HPDE6-E6E7 (cell line): ENCODE measurements around the gene NMNAT2.

Source experiments
- DNase-seq: peaks from one replicate; pipeline ENCODE4 v3.0.0; 2011; ENCODE audit warnings: missing footprints; ENCODE audit errors: extremely low spot score

Gene NMNAT2

DNA sequence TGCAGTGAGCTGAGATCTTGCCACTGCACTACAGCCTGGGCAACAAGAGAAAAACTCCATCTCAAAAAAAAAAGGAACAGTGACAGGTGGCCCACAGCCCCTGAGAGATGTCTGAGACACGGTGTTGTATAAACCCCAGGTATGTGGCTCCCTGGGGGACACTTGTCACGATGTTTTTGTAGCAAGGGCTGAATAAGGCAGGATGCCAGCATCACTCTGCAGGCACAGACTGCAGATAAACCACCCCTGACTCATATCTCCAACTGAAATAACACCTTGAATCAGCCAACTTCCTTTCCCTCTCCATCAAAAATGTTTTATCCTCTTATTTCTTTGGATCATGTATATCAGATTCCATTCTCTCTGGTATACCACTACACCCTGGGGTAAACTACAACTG lies 52.5 kb downstream of the NMNAT2 start:
- no peak for DNase-seq

DNA sequence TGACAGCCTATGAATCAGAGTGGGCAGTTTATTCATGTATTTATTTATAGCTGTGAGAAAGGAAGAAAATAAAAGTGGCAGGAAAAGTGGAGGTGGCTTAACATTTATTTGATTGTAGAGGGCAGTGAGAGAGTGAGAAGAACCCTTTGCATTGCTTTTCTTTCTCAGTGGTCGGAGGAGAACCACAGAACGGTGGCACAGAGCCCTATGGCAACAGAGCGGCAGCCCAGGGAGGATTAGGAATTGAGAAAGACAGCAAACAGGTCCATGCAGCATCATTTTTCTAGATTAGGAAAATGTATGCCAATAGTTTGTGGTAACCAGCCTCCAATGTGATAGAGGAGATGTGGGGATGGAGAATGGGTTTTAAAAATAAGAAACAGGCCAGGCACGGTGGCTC lies 53.1 kb downstream of the NMNAT2 start:
- no peak for DNase-seq

DNA sequence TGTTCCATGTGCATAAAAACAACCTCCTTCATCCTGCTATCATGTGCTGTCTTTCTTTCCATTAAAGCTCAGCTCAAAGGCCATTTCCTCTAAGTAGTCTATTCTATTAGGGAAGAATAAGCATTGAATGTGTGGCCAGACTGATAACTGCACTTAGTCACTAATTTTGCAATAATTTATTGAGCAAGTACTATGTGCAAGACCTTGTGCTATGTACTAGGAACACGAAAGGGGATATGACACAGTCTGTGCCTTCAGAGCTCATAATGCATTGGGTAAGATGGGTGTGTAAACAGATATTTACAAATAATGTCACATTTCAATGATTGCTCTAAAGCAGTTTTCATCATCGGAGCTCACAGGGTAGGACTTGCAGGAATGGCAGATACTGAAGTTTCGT lies 54.2 kb downstream of the NMNAT2 start:
- no peak for DNase-seq

DNA sequence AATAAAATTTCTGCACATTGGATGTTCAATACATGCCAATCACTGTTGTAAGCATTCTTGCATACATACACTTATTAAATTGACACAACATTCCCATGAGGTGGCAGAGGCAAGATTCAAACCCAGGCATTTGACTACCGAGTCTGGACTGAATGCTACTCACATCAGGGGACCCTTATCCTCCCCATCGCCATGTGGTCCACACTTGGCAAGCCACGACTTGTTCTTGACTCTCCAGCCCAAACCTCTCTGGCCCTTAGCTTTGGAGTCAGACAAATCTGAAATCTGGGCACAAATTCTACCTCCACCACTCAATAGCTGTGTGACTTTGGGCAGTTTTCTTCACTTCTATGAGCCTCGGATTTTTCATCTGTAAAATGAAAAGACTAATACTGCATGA lies 57.1 kb downstream of the NMNAT2 start:
- DNase-seq, result no peak

DNA sequence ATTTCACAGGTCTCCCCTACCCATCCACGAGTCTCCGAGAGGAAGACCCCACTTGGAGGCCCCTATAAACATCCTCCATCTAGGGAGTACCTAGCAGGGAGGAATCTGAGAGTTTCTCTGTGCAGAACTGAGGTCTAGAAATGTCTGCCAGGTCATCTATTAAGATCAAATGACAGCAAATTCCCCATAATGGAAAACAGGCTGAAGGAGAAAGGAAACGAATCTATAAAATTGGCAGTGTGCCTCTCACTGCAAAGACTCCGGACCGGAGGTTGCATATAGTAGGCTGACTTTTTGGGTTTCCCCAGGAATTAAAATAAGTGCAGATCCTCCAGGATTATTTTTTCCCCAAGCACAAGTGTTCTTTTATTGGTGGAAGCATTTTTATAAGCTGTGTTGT lies 57.7 kb downstream of the NMNAT2 start:
- no peak for DNase-seq

DNA sequence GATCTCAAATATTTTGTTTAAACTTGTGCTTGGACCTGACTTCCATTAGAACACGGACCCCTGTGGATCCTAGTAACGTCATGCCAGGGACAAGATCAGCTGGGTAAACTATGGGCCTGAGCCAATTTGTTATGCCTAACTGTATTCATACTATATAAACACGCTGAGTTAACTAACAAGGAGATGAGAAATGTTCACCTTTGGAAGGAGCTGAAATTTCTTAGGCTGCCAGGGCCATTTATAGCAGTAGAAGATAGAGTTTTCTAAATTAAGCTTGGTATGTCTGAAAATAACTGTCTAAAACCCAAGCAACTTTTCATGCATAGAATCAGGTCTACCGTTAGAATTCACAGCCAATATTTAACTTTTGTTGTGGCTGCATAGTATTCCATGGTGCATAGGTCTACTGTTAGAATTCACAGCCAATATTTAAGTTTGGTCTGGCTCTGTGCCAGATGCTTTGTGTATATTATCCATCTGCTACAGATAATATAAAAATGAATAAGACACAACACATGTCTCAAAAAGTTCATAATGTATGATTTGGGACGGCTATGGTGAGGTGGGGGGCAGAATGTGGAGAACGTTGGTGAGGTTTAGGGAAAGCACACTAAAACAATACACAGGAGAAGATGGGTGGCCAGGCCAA lies 61.5 kb downstream of the NMNAT2 start:
- DNase-seq, result no peak

DNA sequence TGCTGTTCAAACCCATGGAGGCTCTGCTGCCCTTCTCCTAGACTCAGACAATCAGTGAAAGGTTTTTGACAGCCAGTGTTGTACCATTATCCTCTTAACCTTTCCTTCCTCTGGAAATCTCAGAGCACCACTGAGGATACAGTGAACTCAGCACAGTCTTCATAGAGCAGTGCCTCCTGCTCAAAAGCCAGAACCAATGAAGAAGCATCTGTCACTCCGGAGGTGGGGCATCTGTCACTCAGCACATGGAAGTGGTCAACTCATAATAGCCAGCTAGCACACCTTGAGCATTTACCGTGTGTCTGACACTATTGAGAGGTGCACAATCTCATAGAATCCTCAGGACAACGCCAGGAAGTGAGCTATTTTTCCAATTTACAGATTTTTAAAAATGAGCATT lies 62.4 kb downstream of the NMNAT2 start:
- DNase-seq, result no peak

DNA sequence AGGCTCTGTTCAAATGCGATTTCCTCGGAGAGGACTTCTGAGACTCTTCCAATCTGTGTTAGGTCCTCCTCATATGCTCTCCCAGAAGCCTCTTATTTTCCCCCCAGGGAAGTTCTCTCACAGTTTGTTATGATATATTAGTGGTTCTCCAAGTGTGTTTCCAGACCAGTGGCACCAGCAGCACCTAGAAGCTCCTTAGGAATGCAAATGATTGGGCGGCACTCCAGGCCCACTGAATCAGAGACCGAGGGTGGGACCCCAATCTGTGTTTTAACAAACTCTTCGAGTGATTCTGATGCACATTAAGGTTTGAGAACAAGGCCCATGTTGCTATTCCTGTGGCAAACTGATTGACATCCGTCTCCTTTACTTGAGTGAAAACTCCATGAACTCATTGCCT lies 63.0 kb downstream of the NMNAT2 start:
- no peak for DNase-seq

DNA sequence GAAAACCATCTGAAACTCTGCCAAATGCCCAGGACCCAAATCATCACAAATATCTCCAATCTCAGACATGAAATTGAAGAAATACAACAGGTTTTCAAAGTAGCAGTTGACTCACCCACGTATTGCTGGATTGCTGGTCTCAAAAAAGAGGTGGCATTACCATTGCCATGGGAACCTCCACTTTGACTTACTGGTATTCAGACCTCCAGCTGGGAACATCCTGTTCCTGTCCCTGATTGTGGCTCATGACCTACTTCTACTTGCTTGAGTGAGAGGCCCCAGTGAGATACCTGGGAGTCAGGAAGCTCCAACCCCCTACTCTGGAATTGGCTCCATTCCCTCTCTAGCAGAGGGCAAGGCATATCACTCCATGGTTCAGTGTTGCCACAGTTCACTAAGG lies 64.6 kb downstream of the NMNAT2 start:
- DNase-seq, result no peak

DNA sequence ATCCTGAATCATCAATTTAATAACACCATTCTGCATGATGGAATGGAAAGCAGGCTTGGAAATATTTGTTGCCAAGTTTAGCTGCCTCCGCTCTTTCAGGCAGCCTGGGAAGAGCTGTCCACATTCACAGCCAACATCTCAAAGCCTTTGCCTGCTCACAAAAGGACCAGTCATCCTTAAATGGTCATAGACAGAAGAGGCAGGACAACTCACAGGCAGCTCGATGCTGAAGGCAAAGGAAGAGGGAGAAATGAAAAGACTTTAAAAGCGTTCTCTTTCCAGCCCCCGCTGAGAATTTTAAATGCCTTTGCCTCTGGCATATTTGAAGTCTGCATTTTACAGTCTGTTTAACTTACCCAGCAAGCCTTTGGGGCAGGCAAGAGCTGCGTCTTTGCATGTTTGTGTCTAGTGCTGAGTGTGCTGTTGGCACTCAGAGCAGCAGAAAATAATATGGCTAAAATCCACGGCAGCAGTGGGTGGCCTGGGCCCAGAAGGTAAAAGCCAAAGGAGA lies 68.9 kb downstream of the NMNAT2 start:
- DNase-seq, result no peak

DNA sequence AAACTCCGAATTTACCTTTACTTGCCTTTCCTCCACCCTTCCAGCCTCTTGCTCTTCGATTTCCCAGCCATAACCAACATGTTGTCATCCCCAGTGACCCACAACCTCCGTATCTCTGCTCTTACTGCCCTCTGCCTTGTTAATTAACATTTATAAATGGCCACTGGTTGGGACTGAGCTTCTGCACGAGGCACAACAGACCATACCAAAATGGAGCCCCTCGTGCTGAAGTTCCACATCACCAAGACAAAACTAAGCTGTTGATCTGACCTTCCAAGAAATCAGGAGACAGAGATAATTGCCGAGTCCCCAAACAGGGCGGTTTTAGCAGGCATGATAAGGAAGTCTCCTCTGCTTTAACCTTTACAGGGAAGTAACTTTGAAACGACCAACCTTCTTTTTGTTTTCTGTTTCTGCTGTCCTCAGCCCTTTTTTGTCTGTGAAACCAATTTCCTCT lies 71.9 kb downstream of the NMNAT2 start:
- no peak for DNase-seq

DNA sequence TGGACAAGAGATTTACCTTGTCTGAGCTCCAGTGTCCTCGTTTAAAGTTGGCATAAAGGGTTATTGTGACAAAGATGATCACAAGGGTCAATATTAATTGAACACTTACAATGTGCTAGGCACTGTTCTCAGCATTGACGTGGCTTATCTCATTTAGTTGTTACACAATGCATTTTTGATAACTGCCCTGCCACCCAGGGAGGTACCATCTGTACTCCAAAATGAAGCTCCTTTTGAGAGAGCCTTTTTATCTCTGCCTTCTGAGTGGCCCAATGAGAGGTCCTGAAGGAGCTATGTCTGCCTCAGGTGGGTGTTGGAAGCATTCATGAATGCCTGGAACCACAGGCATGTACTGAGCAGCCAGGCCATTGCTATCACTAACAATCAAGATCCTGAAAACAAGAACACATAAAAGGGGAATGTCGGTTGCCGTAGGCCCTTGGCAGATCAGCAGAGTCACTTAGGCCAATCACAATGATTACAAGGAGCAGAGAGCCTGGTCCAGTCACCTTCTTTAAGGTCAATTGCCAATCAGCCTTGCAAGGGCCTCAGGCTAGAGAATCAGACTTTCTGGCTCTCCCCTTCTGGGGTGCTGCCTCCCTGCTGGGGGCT lies 78.5 kb downstream of the NMNAT2 start:
- DNase-seq, result no peak

DNA sequence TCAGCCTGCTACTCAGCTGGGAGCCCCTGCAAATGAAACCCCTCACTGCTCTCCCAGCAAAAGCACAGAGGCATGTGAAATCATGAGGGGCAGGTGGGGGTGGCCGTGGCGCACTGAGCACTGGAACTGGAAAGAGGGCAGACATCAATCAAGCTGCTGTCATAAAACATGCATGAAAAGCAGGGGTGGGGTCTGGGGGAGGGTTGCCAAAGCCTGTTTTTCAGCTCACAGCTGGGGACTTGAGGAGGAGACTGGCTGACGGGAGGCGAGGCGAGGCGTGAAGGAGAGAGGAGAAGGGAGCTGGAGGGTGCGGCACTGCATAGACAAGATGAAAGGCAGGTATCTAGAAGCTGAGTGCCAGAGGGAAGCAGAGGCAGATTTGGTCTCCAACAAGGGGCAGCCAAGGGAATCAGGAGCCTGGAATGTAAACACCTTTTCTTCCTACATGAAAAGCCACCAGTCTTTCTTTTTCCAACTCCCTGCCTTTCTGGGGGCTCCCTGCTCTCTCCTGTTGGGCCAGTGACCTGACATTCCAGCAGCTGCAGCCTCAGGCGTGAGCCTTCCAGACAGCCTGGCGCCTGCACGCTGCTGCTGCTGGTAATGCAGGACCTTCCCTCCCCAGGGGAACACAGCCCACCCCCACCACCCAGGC lies 87.0 kb downstream of the NMNAT2 start:
- DNase-seq, result peak; percentile 12

DNA sequence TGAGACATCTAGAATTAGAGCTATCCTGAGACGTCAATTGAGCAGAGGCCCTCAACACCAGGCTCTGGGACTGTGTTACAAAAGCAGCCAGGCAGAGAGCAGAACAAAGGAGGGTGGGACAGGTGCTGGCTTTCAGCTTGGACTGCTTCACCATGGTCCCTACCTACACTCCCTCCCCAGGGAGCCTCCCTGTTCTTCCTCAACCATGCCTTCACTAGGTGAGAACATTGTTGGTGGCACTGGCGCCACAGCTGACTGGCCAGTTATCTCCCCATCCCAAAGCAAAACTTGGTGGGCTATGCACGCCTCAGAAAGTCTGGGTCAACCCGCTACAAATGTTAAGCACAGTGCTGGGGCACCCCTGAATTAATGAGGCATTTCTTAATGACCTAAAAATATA lies 87.8 kb downstream of the NMNAT2 start:
- DNase-seq, result no peak

DNA sequence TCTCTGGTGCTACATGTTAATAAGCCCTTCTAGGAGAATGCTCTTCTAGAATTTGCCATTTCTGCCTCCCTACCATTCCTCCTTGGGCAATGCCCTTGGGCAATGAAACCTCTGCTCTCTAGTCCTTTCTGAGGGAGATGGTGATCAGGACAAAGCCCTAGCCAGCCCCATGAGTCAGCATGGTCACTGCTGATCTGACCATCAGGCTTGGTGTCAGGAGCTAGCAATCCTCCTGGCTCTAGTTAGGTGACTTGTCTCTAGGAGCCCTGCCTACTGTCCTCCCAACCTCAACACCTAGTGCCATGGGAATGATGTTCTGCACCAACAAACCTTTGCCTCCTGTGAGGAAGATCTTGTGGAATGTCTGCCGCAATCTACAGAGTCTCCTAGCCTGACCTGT lies 89.8 kb downstream of the NMNAT2 start:
- no peak for DNase-seq

DNA sequence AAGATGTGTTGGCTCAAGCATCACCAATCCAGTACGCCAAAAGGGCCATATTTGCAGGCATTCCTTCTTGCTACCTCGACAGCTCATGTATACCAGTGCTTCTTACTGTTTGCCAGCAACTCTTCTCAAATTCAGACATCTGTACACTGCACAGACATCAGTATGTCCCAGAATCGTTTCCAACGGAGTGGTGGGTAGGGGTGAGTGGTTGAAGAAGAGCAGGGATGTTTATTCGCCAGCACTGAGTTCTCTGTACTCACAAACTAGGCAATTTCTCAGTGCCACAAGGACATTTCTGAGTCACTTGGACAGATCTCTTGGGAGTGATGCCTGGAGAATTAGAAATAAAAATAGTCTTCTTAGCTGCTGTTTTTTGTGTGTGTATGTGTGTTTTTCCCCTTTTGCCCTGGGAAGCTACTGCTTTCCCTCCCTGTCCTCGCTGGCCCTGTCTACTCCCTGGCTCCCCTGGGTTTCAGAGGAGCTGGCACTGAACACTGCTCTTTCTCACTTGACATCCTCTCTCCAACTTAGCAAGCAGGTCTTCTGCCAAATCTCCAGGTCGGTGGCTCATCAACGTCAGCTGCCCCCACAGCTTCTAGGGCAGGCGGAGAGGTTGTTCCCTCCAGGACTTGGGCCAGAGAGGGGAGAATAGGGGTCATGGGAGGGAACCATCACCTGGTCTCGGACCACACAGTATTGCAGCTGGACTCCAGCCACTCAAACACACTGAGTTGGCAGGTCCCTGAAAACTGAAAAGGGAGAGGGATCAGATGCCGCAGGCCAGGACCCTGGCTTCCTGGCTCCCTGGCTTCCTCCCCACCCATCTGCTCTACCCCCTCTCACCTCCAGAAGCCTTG lies 90.5 kb downstream of the NMNAT2 start:
- no peak for DNase-seq

DNA sequence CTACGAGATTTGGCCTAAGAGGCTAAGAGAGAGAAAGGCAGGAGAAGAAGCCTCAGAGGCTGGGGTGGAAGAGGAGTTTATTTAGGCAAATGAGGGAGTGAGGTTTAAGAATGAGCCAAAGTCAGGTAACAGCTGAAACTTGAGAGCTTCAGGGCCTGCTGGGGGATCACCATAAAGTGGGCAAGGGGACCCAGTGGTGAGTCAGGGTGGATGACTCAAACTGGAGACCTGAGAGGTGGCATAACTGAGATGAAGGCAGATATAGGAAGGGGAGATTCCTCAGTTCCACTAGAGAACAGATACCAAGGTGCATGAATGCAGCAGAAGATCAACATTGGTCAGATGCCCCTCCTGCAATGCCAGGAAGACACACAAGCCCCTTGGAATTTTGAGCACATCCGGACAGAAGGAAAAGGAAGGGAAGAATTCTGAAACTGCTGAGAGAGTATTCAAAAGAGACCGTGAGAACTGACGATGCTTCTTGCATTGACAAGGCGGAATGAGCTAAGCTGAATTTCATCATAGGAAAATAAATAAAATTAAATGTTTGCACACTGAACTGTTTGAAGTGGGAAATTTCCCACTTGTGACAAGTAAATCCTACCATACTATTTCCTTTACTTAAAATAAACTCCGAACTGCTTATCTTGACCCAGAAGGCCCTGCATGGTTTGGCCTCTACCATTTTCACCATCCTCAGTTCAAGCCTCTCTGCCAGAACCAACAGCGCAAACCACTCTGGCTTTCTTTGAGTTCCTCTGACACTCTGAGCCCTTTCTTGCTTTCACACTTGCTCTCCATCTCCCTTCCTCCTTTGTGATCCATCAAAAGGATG lies 94.1 kb downstream of the NMNAT2 start:
- DNase-seq, result no peak

DNA sequence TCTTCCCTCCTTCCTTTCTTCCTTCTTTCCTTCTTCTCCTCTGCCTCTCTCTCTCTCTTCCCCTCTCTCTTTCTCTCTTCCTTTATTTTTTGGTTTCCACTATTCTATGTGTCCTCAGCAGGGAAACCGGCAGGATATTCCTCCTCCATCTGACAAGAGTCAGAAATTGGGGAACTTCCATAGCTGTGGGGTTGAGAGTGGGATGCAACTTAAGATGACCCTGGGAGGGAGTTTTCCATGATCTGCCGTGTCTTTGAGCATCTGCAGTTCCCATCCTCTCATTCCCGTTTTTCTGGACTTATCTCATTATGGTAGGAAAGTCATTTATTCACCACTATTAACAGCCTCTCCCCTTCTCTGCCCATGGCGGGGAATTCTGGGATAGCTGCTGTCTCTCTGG lies 98.6 kb downstream of the NMNAT2 start:
- DNase-seq, result no peak

DNA sequence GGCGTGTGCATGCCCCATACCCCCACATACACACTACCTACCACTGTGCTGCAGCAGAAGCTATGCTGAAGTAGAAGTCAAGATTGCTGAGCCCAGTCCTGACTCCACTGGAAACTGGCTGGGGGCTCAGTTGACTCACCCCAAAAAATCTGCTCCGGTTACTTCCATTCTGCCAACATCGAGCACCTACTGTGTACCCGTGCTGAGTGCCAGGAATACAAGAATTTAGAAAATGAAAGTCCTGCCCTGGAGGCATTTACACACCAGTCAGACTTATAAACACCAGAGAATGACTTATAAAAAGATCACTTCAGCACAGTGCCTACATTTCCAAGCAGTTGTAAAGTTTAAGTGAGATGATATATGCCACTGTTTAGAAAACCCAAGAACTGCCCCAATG lies 99.1 kb downstream of the NMNAT2 start:
- DNase-seq, result no peak

DNA sequence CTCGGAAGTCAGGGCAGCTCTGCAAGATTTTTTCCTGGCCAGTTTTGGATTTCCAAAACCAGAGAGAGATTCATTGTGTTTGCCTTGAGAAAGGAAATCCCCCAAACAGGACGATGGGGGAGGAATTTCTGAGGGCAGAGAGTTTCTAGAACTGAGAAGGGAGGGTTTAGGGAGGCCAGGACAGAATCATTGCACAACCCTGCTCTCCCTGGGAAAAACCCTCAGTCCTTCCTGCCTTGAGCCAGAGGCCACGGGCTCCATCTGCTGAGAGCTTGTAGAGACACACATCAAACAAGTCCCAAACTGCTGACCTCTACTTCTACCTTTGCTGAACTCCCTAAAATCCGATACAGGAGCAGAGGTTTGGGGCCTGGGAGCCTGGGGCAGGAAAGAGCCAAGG lies 99.7 kb downstream of the NMNAT2 start:
- DNase-seq, result peak; percentile 81

DNA sequence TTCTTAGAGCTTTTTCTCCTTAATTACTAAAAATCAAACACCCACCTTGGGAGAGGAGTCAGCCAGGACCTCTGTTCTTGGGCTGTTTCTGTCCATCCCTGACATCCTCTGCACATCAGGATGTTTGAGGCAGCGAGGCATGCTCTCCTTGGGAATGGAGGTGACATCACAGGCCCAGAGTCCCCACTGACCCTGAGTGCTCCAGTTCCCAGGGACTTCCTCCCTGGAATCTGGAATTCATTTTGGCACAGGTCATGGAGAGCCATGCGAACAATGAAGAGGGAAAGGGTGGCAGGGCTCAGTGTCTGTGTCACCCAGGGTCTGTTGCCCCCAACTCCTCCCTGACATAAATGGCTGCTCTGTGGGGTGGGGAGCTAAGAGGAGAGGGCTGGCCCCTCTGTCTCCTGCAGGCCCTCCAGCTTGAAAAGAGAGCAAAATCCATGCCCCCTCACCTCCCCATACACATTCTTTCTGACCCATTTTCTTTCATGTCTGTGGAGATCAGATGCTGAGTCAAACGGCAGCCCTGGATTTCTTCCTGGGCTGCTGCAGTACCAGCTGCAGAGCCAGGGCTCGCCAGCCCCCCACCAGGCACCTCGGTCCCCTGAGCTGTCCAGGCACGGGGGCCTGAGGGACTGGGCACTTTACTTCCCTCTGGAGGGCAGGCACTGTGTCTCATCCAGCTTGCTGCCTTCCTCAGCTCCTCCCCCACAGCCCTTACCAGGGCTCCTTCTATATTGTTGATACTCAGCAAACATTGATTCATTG lies 102.0 kb downstream of the NMNAT2 start:
- DNase-seq, result no peak
